K562 (cell line): ENCODE data around the gene HMBS. TPM values are rescaled to one million over a fixed set of nuclear protein-coding genes. Genes with fewer than 3 reads are reported as not detected.

Experiments used
- ATF3 ChIP-seq, 2 experiments: fragments of 450-650 bp in 1 of 2; sonication (generic) in 1 of 2; formaldehyde crosslinking in 1 of 2; IDR thresholded peaks in 1 of 2; conservative IDR thresholded peaks in 1 of 2; 2 replicates each; pipeline versions ENCODE4 v1.6.1 to v1.8.1; 2016 to 2023; ENCODE audit warnings: mild to moderate bottlenecking in 2 of 2, moderate library complexity in 2 of 2, inconsistent platforms in 1 of 2, missing genetic modification reagents in 1 of 2
- CBFA2T2 ChIP-seq: fragments of 450-650 bp; conservative IDR thresholded peaks from 2 replicates; pipeline ENCODE4 v1.6.1; 2017; ENCODE audit warnings: mild to moderate bottlenecking
- CBFB ChIP-seq: sonication (generic); formaldehyde crosslinking; IDR thresholded peaks from 2 replicates; pipeline ENCODE4 v1.4.0; 2020; ENCODE audit warnings: mild to moderate bottlenecking, missing genetic modification reagents
- CBX1 ChIP-seq: sonication (generic); IDR thresholded peaks from 2 replicates; pipeline ENCODE4 v1.6.1; 2016; ENCODE audit warnings: antibody characterized with exemption, low read depth, mild to moderate bottlenecking
- CC2D1A ChIP-seq: fragments of 450-650 bp; IDR thresholded peaks from 2 replicates; pipeline ENCODE4 v1.6.1; 2017; ENCODE audit warnings: mild to moderate bottlenecking
- CEBPZ ChIP-seq: fragments of 150-350 bp; IDR thresholded peaks from 2 replicates; pipeline ENCODE4 v1.6.1; 2014; ENCODE audit warnings: low read depth, mild to moderate bottlenecking, low read length, borderline replicate concordance
- ELK1 ChIP-seq: sonication (generic); formaldehyde crosslinking; IDR thresholded peaks from 2 replicates; pipeline ENCODE4 v1.8.1; 2022; ENCODE audit warnings: missing genetic modification reagents
- FIP1L1 ChIP-seq: fragments of 200-400 bp; formaldehyde crosslinking; IDR thresholded peaks from 2 replicates; pipeline ENCODE4 v1.6.1; 2018; ENCODE audit warnings: mild to moderate bottlenecking, low read depth, low read length; ENCODE audit not compliant: poor library complexity, severe bottlenecking
- HNRNPUL1 ChIP-seq: fragments of 200-400 bp; formaldehyde crosslinking; IDR thresholded peaks from 2 replicates; pipeline ENCODE4 v1.6.1; 2017; ENCODE audit warnings: low read length
- KAT8 ChIP-seq: fragments of 450-650 bp; IDR thresholded peaks from 2 replicates; pipeline ENCODE4 v1.6.1; 2016; ENCODE audit warnings: low read depth, mild to moderate bottlenecking
- MTA3 ChIP-seq: fragments of 450-650 bp; formaldehyde crosslinking; IDR thresholded peaks from 2 replicates; pipeline ENCODE4 v1.6.1; 2017; ENCODE audit warnings: mild to moderate bottlenecking, borderline replicate concordance
- PCBP2 ChIP-seq: fragments of 200-400 bp; formaldehyde crosslinking; IDR thresholded peaks from 2 replicates; pipeline ENCODE4 v1.6.1; 2018; ENCODE audit warnings: low read length, low read depth, mild to moderate bottlenecking, moderate library complexity; ENCODE audit not compliant: poor library complexity, severe bottlenecking
- POLR2G ChIP-seq: fragments of 200-400 bp; formaldehyde crosslinking; IDR thresholded peaks from 2 replicates; pipeline ENCODE4 v1.6.1; 2017; ENCODE audit warnings: low read depth, mild to moderate bottlenecking, antibody characterized with exemption, low read length, moderate library complexity
- RBBP5 ChIP-seq: fragments of 200-600 bp; sonication (generic); IDR thresholded peaks from 2 replicates; pipeline ENCODE4 v1.6.1; 2012; ENCODE audit warnings: borderline replicate concordance, mild to moderate bottlenecking, low read length, control low read depth, inconsistent platforms; ENCODE audit not compliant: insufficient read depth, poor library complexity, severe bottlenecking
- SMAD2 ChIP-seq: fragments of 150-350 bp; IDR thresholded peaks from 2 replicates; pipeline ENCODE4 v1.6.1; 2014; ENCODE audit warnings: low read depth, mild to moderate bottlenecking, low read length
- SMARCA4 ChIP-seq: fragments of 450-650 bp; IDR thresholded peaks from 2 replicates; pipeline ENCODE4 v1.6.1; 2016
- TAF15 ChIP-seq: fragments of 200-400 bp; formaldehyde crosslinking; IDR thresholded peaks from 2 replicates; pipeline ENCODE4 v1.6.1; 2017; ENCODE audit warnings: mild to moderate bottlenecking, low read depth, low read length, moderate library complexity
- U2AF1 ChIP-seq: fragments of 200-400 bp; formaldehyde crosslinking; optimal IDR thresholded peaks from 2 replicates; pipeline ENCODE3; 2017; ENCODE audit warnings: mild to moderate bottlenecking, low read depth, low read length, moderate library complexity
- ZNF134 ChIP-seq: fragments of 250-450 bp; sonication (Bioruptor Pico); conservative IDR thresholded peaks from 2 replicates; pipeline ENCODE4 v1.4.0; 2020
- ZNF224 ChIP-seq: sonication (generic); formaldehyde crosslinking; IDR thresholded peaks from 2 replicates; pipeline ENCODE4 v1.8.0; 2022; ENCODE audit warnings: mild to moderate bottlenecking, missing genetic modification reagents
- polyA plus RNA-seq, 8 experiments: library from polyadenylated mRNA; depleted of rRNA in 4 of 8; stranded (reverse) in 5 of 8; unstranded in 3 of 8; fragments of >200 nt; fragmentation: Nextera tagmentation in 2 of 8; fragmentation: Illumina TruSeq in 1 of 8; extraction: Ambion mirVana in 2 of 8; extraction: Trizol in 1 of 8; gene quantifications; 2 replicates each; pipeline versions ENCODE4 v1.2.1 to v1.2.3, GENCODE V29; 2011 to 2014; ENCODE audit warnings: inconsistent platforms in 1 of 8, missing spikeins in 1 of 8
- total RNA-seq, 7 experiments: library from RNA; depleted of rRNA in 6 of 7; stranded (reverse); fragments of >200 nt in 6 of 7; fragmentation: Illumina TruSeq in 2 of 7; extraction: Trizol in 2 of 7; gene quantifications; 2 replicates each; pipeline versions ENCODE4 v1.2.1 to v1.2.3, GENCODE V29; 2011 to 2021; ENCODE audit warnings: low replicate concordance in 1 of 7

The HMBS gene
- total and polyA plus RNA-seq, 9 of the 15 experiments (the other 6 are each of a cell fraction or from before 2014, with no cell fraction given), result 56.9 to 385 (median 286) TPM

- TF ChIP-seq CBFB (CRISPR knock-in tag) (peak; percentile 94; the same call in 1 of the 2 replicates), CC2D1A (peak; percentile 96), SMAD2 (no peak), CEBPZ (no peak), KAT8 (no peak), ZNF224 (CRISPR knock-in tag) (no peak), PCBP2 (no peak), SMARCA4 (peak; percentile 98), CBX1 (no peak), MTA3 (peak; percentile 97), ZNF134 (0 out of 2 replicates have a peak, but pooled peaks have one; percentile 12), HNRNPUL1 (no peak), CBFA2T2 (peak; percentile 99), ELK1 (CRISPR knock-in tag) (no peak), FIP1L1 (no peak), RBBP5 (peak; percentile 18), U2AF1 (no peak), ATF3 (IDR thresholded peaks at IDR 0.05) (peak; percentile 73; the same call in 1 of the 2 replicates), ATF3 (CRISPR knock-in tag; conservative IDR thresholded peaks at IDR 0.05) (peak; percentile 18; the same call in 1 of the 2 replicates), TAF15 (no peak), POLR2G (peak; percentile 76)
Measured at GRCh38 chr11:119087747-119088241, 3.1 kb downstream of the HMBS start (continued).
